Thyroid gland (tissue), 4 donors: ENCODE data around the gene LDHAL6B.

Source experiments
- POLR2A ChIP-seq, 2 donors: fragments of 450-650 bp; IDR thresholded peaks; one replicate each; pipeline ENCODE4 v1.6.1; 2017; ENCODE audit warnings: antibody characterized with exemption in 2 of 2, mild to moderate bottlenecking in 2 of 2, moderate library complexity in 1 of 2
- TF ChIP-seq, protein P1 (sequence below), 6 experiments: fragments of 200-600 bp in 3 of 6; fragments of 450-650 bp in 3 of 6; sonication (generic) in 3 of 6; IDR thresholded peaks; one replicate each; pipeline ENCODE4 v1.5.1; 2016 to 2019; ENCODE audit warnings: antibody characterized with exemption in 6 of 6, mild to moderate bottlenecking in 2 of 6, inconsistent platforms in 1 of 6, moderate library complexity in 1 of 6

GRCh38 chr15:59205839-59206622, 612 bp upstream of the LDHAL6B start:
- TF ChIP-seq, protein P1, sequence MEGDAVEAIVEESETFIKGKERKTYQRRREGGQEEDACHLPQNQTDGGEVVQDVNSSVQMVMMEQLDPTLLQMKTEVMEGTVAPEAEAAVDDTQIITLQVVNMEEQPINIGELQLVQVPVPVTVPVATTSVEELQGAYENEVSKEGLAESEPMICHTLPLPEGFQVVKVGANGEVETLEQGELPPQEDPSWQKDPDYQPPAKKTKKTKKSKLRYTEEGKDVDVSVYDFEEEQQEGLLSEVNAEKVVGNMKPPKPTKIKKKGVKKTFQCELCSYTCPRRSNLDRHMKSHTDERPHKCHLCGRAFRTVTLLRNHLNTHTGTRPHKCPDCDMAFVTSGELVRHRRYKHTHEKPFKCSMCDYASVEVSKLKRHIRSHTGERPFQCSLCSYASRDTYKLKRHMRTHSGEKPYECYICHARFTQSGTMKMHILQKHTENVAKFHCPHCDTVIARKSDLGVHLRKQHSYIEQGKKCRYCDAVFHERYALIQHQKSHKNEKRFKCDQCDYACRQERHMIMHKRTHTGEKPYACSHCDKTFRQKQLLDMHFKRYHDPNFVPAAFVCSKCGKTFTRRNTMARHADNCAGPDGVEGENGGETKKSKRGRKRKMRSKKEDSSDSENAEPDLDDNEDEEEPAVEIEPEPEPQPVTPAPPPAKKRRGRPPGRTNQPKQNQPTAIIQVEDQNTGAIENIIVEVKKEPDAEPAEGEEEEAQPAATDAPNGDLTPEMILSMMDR (IDR thresholded peaks at IDR 0.05), result no peak
- TF ChIP-seq POLR2A (IDR thresholded peaks at IDR 0.05), result no peak
